Amniotic epithelial cell (primary cell): ENCODE measurements around the gene ZNF595.
"Not testable (repeated sequence)": the region's sequence is repeated elsewhere in the genome, so short reads cannot be mapped to it uniquely, and the experiment has no call there.

Experiments used
- DNase-seq: peaks from one replicate; pipeline ENCODE4 v3.0.0-alpha.2; 2010; ENCODE audit warnings: low read depth

The ZNF595 gene

DNA sequence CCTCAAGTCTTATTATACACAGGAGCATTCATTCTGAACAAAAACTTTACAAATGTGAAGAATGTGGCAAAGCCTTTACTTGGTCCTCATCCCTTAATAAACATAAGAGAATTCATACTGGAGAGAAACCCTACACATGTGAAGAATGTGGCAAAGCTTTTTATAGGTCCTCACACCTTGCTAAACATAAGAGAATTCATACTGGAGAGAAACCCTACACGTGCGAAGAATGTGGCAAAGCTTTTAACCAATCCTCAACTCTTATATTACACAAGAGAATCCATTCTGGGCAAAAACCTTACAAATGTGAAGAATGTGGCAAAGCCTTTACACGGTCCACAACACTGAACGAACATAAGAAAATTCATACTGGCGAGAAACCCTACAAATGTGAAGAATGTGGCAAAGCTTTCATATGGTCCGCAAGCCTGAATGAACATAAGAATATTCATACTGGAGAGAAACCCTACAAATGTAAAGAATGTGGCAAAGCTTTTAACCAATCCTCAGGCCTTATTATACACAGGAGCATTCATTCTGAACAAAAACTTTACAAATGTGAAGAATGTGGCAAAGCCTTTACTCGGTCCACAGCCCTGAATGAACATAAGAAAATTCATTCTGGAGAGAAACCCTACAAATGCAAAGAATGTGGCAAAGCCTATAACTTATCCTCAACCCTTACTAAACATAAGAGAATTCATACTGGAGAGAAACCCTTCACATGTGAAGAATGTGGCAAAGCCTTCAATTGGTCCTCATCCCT lies 33.6 kb downstream of the ZNF595 start:
- DNase-seq = not testable (repeated sequence)

DNA sequence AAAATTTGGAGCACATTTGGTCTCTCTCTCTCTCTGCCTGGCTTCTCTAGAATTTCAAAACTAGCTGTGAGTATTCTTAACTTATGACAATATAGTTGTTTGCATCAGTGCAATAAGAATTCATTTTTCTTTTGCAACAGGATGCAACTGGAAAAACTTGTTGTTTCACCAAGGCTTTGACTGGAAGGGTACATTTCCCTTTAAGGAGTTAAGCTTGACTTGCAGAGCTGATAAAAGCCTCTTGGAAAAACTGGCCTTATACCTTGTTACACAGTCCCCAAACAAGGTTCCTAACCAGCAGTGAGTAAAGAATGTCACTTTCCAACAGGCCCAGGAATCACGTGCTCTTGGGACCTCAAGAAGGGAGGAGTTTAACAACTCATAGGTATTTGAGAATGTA lies 45.3 kb downstream of the ZNF595 start:
- no peak for DNase-seq

DNA sequence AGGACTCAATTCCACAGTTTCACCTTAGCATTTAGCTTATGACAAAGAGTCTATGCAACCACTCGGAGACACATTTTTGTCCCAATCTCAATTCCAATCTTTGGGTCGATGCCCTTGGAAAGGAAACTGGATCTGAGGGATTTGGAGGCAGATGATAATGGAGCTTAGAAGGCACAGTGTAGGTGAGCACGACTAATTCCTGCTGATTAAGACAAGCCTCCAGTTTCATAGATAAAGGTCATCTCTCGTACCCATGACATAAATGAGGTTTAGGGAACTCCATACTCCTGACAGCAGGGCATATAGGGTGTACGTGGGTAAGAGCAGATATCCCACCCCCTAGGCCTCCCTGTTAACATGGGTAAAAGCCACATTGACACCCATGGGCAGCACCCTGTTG lies 46.7 kb downstream of the ZNF595 start:
- peak; percentile 18 for DNase-seq

DNA sequence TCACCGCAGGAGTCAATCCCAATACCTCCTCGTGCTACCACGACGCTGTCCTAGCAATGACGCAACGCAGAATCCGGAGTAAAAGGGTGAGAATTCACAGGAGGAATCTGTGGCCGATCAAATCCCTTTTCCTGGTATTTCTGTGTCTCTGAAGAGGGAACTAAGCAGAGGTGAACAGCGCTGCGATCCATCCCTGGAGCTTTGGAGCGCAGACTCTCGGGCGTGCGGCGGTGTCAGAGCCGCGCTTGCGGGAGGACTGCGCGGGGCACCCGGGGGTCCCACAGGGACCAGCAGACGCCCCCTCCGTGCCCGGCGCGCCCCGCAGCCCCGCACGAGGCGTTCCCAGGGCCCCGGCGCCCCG lies 53.9 kb downstream of the ZNF595 start:
- DNase-seq = no peak

DNA sequence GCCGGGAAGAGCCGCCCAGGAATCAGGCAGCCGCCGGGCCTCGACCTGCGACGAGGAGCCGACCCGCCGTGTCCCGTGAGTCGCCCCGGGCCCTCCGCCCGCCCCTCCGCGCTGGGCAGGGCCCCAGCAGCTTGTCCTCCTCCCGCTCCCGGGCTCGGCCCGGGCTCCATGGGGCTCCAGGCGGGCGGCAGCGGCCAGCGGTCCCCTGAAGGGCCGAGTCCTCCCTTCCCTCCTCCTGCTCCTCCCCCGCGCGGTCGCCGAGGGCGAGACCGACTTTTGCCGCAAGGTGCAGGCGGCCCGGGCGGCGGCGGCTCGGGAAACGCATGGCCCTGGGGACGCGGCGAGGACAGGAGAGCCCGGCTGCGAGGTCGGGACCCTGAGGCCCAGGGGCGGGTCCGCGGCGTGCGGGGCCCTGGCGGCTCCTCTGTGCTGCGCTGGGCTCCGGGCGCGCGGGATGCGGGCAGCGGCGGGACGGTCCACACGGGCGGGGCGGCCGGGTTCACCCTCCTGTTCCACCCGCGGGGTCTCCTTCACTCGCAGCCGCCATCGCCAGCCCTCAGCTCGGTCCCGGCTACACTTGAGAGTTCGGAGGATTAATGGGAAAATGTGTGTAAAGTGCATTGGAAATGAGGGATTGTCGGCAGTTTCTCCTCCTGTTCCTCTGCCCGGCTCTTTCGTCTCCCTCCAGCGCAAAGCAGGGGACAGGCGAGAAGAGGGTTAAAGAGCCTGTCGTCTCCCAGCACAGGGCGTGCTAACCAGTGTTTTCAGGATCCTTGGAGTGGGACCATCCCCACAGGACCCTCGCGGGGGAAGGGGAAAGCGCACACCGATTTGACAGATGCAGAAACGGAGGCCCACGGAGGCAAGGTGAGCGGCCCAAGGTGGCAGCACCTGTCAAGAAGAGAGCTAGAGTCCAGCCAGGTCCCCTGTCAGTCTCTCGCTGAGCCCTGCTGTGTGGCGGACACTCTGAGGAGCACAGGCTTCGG lies 54.6 kb downstream of the ZNF595 start:
- DNase-seq = no peak

DNA sequence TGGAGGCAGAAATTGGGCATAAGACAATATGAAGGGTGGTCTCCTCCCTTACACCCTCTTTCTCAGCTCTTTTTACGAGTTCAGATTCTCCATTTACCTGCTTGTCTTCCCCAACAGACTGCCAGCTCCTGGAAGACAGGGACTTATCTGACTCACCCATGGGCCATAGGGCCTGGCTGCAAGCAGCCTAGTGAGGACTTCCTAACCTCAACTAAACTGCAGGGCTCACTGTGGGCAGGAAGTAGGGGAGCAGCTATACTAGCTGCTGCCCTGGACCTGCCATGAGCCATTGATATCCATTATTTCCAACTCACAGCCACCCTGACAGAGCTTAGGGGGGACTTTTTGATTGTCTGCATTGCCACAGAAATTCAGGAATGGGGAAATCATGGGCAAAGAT lies 59.6 kb downstream of the ZNF595 start:
- no peak for DNase-seq

DNA sequence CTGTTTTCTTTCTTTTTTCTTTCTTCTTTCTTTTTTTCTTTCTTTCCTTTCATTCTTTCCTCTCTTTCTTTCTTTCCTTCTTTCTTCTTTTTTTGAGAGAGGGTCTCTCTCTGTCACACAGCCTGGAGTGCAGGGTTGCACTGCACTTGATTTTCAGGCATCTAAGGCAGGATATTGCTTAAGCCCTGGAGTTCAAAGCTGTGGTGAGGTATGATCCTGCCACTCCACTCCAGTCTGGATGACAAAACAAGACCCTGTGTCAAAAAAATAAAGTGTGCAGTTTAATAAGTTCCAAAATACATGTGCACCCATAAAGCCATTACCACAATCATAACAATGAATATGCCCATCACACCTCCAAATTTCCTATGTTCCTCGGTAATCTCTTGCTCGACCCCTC lies 60.6 kb downstream of the ZNF595 start:
- no peak for DNase-seq

DNA sequence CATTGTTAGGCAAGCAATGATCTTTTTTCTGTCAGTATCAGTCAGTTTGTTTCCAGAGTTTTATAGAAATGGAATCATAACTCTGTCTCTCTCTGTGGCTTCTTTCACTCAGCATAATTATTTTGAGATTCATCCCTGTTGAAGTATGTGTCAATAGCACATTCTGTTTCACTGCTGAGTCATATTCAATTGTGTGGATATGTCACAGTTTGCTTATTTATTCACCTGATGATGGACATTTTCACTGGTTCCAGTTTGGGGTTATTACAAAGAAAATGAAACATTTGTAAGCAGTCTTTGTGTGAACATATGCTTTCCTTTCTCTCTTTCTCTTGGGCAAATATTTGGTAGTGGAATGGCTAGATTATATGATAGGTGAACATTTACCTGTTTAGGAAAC lies 61.0 kb downstream of the ZNF595 start:
- no peak for DNase-seq

DNA sequence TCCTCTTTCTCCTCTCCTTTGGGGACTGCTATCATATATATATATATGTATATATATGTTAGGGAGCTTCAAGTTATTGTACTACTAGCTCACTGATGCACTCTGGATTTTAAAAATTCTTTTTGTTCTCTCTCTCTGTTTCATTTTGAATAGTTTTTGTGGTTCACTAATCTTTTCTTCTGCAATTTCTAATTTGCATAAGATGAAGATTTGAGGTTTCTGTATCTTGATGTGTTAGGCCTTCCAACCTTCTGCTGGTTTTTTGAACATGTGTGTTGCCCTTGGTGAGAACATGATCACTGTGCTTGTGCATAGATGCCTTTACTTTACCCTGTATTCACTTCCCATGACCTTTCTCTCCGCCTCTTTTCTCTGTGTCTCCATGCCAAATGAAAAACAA lies 63.4 kb downstream of the ZNF595 start:
- no peak for DNase-seq

DNA sequence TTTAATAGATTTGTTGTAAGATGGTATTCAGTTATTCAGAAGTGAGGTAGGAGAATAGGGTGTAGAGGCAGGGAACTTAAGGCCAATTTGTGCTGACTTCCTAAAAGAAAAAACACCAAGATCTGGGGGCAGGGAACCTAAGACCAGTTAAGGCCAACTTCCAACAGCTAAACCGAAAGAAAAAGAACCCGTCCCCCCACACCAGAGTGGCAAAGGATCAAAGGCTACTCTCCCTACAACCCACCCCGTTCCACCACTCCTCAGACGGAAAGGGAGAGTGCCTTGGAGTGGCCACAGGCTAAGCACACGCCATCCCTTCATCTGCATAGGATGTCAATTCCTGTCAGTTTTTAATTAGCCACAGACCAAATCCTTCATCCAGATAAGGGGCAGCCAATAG lies 67.5 kb downstream of the ZNF595 start:
- DNase-seq = no peak

DNA sequence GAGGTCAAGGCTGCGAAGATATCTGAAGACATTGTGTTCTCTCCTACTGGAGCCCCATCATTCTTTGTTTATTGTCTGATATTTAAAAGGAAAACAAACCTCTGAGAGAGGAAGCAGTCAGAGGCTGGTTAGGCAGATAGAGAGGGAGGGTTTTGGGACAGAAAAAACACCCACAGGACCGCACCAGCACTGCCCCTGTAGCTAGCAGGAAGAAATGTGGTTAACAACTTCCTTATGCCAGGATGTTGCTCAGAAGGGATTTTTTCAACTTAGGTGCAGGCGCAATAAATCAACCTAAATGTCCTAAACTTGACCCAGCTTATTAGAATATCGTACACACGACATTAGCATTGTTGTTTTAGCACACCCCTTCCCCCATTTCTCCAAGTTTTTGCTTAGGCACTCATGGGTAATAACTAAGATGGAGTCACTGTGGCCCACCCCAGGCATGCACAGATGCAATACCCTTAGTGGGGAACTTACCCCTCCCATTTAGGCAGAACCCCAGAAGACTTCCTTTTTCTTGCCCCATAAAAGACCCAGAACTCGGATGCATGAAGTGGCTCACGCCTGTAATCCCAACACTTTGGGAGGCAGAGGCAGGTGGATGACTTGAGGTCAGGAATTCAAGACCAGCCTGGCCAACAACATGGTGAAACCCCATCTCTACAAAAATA lies 68.4 kb downstream of the ZNF595 start:
- DNase-seq = no peak

DNA sequence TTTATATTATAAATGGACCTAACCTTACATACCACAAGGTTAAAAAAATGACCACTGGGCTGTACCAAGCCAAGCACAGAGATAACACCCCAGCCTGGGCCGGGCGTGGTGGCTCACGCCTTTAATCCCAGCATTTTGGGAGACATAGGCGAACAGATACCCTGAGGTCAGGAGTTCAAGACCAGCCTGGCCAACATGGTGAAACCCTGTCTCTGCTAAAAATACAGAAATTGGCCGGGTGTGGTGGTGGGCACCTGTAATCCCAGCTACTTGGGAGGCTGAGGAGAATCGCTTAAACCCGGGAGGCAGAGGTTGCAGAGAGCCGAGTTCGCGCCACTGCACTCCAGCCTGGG lies 70.8 kb downstream of the ZNF595 start:
- DNase-seq = not testable (repeated sequence)

DNA sequence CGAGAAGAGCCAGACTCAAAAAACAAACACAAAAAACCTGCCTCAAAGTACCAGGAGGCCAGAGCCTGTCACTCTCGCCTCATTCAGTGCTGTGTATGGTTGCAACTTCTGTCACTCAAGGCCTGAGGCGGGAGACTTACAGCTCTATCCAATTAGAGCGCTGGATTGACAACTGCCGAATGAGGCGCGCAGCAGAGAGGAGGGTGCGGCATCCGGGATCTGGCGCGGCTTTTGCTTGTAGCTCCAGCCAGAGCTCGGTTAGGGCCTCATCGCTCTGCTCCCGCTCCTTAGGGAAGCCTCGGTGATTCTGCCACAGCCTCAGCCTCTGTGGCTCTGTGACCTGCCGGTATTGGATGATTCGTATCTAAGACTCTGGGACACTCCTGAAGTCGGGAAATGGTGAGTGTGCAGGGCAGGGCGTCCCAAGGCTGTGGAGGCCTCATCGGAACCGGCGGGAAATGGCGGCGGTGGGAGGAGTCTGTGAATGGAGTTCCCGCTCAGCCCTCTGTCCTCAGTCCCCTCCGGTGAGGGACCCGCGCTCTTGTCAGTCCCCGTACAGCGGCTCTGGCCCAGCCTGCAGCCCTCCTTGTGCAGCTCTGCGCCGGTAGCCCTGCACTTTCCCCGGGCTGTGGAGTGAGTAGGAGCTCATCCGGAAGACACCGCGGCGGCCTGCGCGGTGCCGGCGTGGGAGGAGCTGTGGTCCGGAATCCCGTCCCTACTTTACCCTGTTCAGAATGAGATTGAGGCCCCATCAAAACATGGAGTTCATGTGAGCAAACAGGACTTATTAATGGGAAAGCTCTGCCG lies 71.4 kb downstream of the ZNF595 start, which contains the start of gene ZNF718:
Gene ZNF718 (plus strand): TSS at position 227 of the 807 bp plus-strand sequence. CDS start 170 bp downstream, at position 397.
- DNase-seq = peak; percentile 97

DNA sequence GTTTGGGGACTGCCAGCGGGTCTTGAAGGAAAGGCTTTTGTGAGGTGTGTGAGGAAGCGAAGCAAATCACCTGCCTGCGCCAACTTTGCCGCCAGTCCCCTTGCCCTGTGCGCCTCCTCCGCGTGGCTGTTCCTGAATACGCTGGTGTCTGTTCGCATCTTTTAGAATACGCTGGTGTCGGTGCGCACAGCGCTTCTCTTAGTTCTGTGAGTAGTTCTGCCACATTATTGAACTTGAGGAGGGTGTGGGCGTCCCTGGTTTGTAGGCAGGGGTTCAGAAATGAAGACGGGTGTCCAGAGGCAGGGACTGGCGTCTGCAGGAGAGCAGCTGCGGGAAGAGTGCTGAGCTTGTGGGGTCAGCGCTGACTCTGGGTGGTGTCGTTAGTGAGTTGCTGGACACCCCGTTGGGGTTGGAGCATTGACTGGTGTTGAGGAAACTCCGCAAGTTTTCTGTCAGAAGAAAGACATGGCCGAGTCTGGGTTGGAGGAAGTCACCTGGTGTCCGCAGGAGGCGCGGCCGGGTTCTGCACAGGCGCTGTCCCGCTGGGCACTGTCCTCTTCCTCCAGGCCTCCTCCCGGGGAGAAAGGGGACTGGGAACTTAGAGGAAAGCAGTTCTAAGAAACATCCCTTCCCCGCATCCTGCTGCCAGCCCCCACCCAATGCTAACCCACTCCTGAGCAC lies 72.1 kb downstream of the ZNF595 start:
- peak; percentile 53 for DNase-seq

DNA sequence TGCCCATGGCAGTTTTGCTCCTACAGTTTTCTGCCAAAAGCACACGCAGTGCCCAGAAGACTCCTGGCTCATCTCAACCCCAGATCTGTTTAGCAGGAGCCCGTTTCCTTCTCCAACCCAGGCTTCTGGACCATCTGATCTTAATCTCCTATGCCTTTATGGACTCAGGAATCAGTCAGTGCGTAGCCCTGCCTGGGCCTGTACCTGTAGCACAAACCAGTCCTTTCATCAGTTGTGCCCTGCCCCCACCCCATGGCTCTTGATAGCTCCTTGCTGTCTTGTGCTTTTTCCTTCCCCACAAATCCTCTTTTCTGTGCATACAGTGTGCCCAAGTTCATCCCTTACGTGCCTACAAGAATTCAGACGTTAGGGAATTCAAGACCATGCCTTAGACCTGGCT lies 72.7 kb downstream of the ZNF595 start:
- peak; percentile 1 for DNase-seq

DNA sequence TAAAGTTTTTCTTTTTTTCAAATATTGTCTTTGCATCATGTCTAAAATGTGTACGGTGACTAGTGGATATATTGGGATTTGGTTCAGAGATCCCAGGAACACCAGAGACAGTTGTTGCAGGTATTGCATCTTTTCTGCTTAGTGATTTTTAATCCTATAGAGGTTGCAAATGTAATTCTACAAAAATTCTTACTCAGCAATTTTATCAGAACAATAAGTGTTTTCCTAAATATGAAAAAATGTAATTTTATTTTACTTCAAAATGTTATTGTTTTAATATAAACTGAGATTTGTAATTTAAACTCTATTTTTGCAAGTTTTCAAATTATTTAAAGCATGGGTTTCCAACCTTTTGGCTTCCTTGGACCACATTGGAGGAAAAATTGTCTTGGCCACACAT lies 79.4 kb downstream of the ZNF595 start:
- no peak for DNase-seq
